ENCODE measurements around the gene FBXL7. TPM values are rescaled to one million over a fixed set of nuclear protein-coding genes. Genes with fewer than 3 reads are reported as not detected.
A peak's percentile ranks its signal among the peaks of the same experiment; 100 is the strongest.

The FBXL7 gene
- 10 to 100 TPM in 3 of 8 experiments, 1 to 10 TPM in 5; 2.9 to 12.8 (median 5.8) TPM for total RNA-seq

DNA sequence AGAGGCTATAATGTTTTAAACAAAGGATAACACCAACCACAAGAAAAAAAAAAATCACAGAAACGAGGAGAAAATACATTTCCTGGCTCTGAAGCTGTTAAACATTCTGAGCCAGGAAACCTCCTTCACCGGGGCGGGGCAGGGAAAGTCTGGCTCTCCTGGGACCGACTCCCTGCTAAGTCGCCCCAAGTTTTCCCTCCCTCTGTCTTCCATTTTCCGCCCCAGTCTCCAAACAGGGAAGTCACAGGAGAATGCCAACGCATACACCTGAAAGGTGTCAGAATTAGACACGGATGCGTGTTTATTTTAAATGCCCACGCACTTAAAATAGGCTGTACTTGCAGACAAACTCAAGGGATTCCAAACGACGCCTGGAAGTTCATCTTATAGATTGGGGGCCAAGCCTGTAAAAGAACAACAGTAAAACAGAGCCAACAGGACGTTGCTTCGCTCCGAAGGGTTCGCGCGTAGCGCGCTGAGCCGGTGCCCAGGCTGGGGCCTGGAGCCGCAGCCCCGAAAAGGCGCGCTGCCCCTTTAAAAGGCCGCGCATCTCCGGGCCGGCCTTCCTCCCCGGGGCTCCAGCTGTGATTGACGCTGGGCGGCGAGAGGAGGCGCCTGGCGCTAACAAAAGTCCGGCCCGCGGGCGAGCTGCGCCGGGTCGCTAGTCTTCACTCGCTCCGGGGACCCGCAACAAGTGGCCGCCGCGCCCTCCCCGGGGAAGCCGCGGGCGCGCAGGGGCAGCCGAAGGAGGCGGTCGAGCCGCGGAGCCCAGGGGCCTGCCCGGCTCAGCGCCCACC lies at the start of gene FBXL7:
TSS of gene FBXL7 (plus strand) at position 653 of the 797 bp plus-strand sequence.
- peak within 1 kb of the TSS in 1 of 2 donors; percentile 14 for H3K27ac ChIP-seq
- in situ Hi-C loops (cut with MboI; ENCODE audit: low pct_unique_long_range_greater_than_20kb in 2 of 9, low sequenced_read_pairs in 9 of 9, unreplicated experiment in 9 of 9), result loop anchor here in 1 of 9 experiments (25.0 kb wide), 1 partner anchor 288 kb away; no protein-coding TSS in a partner anchor
- WGBS, 10 experiments, result 0 to 7% (median 0%) methylated on average over 1 to 28 of the region's 60 CpGs; no CpG with 5 or more reads in 1 of the 10 experiments
- H3K4me1 ChIP-seq (replicated peaks in 1 of 2), result peaks cover 13 to 20% of the 10 kb centered on the region in 2 donors
- H3K4me3 ChIP-seq, result peak within 1 kb of the TSS; percentile 48 to 83 (median 68)
- ATAC-seq (replicated peaks in 6 of 8), result peak; percentile 78 to 85 (median 83)

GRCh38 chr5:15450473-15450872 lies 49.5 kb upstream of the FBXL7 start:
- 53 to 98% (median 81%) methylated on average over 1 to 8 of the region's 11 CpGs; no CpG with 5 or more reads in 4 of the 10 experiments for WGBS, 10 experiments
- ATAC-seq (replicated peaks in 6 of 8), result no peak
- no peak overlapping the region for H3K27ac ChIP-seq
- in situ Hi-C loops (cut with MboI; ENCODE audit: low pct_unique_long_range_greater_than_20kb in 2 of 9, low sequenced_read_pairs in 9 of 9, unreplicated experiment in 9 of 9), result loop anchor here in 3 of 9 experiments (25.0 kb wide), 3 partner anchors 337 to 987 kb away; no protein-coding TSS in a partner anchor
- no peak overlapping the region for H3K4me3 ChIP-seq
- H3K4me1 ChIP-seq (replicated peaks in 1 of 2), result no peaks in the 10 kb centered on the region

DNA sequence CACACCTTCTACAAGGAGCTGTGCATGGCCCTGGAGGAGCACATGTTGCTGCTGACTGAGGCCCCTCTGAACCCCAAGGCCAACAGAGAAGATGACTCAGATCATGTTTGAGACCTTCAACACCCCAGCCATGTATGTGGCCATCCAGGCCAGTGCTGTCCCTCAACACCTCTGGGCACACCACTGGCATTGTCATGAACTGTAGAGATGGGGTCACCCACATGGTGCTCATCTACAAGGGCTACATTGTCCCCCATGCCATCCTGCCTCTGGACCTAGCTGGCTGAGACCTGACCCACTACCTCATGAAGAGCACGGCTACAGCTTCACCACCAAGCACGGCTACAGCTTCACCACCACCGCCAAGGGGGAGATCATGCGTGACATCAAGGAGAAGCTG lies 49.0 kb upstream of the FBXL7 start:
- in situ Hi-C loops (cut with MboI; ENCODE audit: low pct_unique_long_range_greater_than_20kb in 2 of 9, low sequenced_read_pairs in 9 of 9, unreplicated experiment in 9 of 9), result loop anchor here in 3 of 9 experiments (25.0 kb wide), 3 partner anchors 336 to 986 kb away; no protein-coding TSS in a partner anchor
- no peak for ATAC-seq (replicated peaks in 6 of 8)
- H3K4me1 ChIP-seq (replicated peaks in 1 of 2), result no peaks in the 10 kb centered on the region
- H3K4me3 ChIP-seq, result no peak overlapping the region
- no peak overlapping the region for H3K27ac ChIP-seq
- WGBS, 10 experiments, result 83 to 100% (median 100%) methylated on average over 1 to 2 of the region's 4 CpGs; no CpG with 5 or more reads in 7 of the 10 experiments

DNA sequence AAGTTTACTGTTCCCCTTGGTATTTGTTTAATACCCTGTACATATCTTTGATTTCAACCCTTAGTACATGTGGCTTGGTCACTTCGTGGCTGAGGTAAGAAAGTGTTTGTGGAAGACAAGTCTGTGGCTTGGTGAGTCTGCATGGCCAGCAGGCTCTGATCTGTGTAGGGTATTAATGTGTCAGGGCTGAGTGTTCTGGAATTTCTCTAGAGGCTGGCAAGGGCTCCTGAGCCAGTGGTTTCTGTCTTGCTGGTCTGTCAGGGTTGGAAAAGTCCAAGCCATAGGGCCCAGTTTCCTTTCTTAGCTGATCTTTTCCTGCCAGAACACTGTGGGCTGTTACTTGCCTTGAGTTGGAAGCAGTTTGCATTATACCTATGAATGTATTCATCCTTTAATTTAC lies 48.0 kb upstream of the FBXL7 start:
- Histone ChIP-seq H3K4me3 (no peak overlapping the region), H3K4me1 (replicated peaks in 1 of 2) (no peaks in the 10 kb centered on the region), H3K27ac (no peak overlapping the region)
- in situ Hi-C loops (cut with MboI; ENCODE audit: low pct_unique_long_range_greater_than_20kb in 2 of 9, low sequenced_read_pairs in 9 of 9, unreplicated experiment in 9 of 9), result loop anchor here in 3 of 9 experiments (25.0 kb wide), 3 partner anchors 335 to 985 kb away; no protein-coding TSS in a partner anchor
- WGBS, 10 experiments, result 0 to 73% (median 47%) methylated on average over 1 of the region's 1 CpG; no CpG with 5 or more reads in 6 of the 10 experiments
- no peak for ATAC-seq (replicated peaks in 6 of 8)

GRCh38 chr5:15452781-15453180 lies 47.2 kb upstream of the FBXL7 start:
- ATAC-seq (replicated peaks in 6 of 8), result peak in 2 of 8 experiments; percentile 28 to 38
- H3K27ac ChIP-seq, result no peak overlapping the region
- in situ Hi-C loops (cut with MboI; ENCODE audit: low pct_unique_long_range_greater_than_20kb in 2 of 9, low sequenced_read_pairs in 9 of 9, unreplicated experiment in 9 of 9), result loop anchor here in 3 of 9 experiments (25.0 kb wide), 3 partner anchors 335 to 985 kb away; no protein-coding TSS in a partner anchor
- H3K4me1 ChIP-seq (replicated peaks in 1 of 2), result no peaks in the 10 kb centered on the region
- 40 to 80% methylated on average over 1 of the region's 1 CpG; no CpG with 5 or more reads in 8 of the 10 experiments for WGBS, 10 experiments
- H3K4me3 ChIP-seq, result no peak overlapping the region

- no peak for ATAC-seq (replicated peaks in 6 of 8)
- WGBS, 10 experiments, result 8 to 86% (median 65%) methylated on average over 1 of the region's 1 CpG
- Histone ChIP-seq H3K4me1 (replicated peaks in 1 of 2) (no peaks in the 10 kb centered on the region), H3K27ac (no peak overlapping the region), H3K4me3 (no peak overlapping the region)
- in situ Hi-C loops (cut with MboI; ENCODE audit: low pct_unique_long_range_greater_than_20kb in 2 of 9, low sequenced_read_pairs in 9 of 9, unreplicated experiment in 9 of 9), result loop anchor here in 3 of 9 experiments (25.0 kb wide), 3 partner anchors 328 to 978 kb away; no protein-coding TSS in a partner anchor
Measured at GRCh38 chr5:15459200-15459599, 40.8 kb upstream of the FBXL7 start.

DNA sequence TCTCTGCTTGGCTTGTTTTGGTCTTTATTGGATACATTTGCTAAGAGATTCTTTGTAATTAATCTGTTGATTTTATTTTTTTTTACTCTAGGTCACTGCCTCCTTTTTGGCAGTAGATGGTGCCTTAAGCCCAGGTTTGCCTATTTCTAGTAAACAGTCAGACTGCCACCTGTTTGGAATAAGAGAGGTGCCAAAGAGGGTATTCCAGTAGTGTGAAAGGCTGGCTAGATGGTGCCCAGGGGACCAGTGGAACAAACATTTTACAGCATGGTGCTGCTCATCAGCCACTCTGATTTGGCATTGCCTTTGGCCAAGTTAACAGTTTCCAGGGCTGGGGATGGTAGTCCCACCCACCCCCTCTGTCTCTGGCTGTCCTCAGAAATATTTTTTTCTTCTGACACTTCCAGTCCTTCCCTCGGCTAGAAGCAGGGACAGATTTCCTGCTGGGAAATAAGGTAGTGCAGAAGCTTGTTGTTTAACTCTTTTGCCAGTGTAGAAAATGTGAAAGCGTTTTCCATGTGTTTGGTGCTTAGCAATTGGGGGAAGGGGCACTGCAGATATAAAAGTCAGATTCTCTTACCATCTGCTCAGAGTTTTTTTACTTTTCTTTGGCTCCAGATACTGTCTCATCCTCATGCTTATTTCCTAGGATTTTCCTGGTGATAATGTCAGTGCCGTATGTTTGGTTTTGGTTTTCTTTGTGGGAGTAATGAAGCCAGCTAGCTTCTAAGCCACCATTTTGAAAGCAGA lies 36.6 kb upstream of the FBXL7 start:
- Histone ChIP-seq H3K27ac (no peak overlapping the region), H3K4me1 (replicated peaks in 1 of 2) (peaks cover 0 to 5% of the 10 kb centered on the region in 2 donors), H3K4me3 (no peak overlapping the region)
- in situ Hi-C loops (cut with MboI; ENCODE audit: low pct_unique_long_range_greater_than_20kb in 2 of 9, low sequenced_read_pairs in 9 of 9, unreplicated experiment in 9 of 9), result loop anchor here in 3 of 9 experiments (25.0 kb wide), 3 partner anchors 324 to 974 kb away; no protein-coding TSS in a partner anchor
- ATAC-seq (replicated peaks in 6 of 8), result peak in 2 of 8 experiments; percentile 35 to 69
- WGBS, 10 experiments, result 26 to 100% (median 80%) methylated on average over 1 to 3 of the region's 3 CpGs; no CpG with 5 or more reads in 2 of the 10 experiments

GRCh38 chr5:15472116-15472515 lies 27.9 kb upstream of the FBXL7 start:
- 55 to 100% (median 93%) methylated on average over 1 to 8 of the region's 8 CpGs for WGBS, 10 experiments
- in situ Hi-C loops (cut with MboI; ENCODE audit: low pct_unique_long_range_greater_than_20kb in 2 of 9, low sequenced_read_pairs in 9 of 9, unreplicated experiment in 9 of 9), result loop anchor here in 3 of 9 experiments (25.0 kb wide), 3 partner anchors 315 to 965 kb away; no protein-coding TSS in a partner anchor
- Histone ChIP-seq H3K4me3 (no peak overlapping the region), H3K27ac (no peak overlapping the region), H3K4me1 (replicated peaks in 1 of 2) (peaks cover 0 to 13% of the 10 kb centered on the region in 2 donors)
- ATAC-seq (replicated peaks in 6 of 8), result no peak

GRCh38 chr5:15474143-15474719 lies 25.7 kb upstream of the FBXL7 start:
- Histone ChIP-seq H3K4me3 (no peak overlapping the region), H3K27ac (no peak overlapping the region), H3K4me1 (replicated peaks in 1 of 2) (peaks cover 0 to 4% of the 10 kb centered on the region in 2 donors)
- ATAC-seq (replicated peaks in 6 of 8), result no peak
- in situ Hi-C loops (cut with MboI; ENCODE audit: low pct_unique_long_range_greater_than_20kb in 2 of 9, low sequenced_read_pairs in 9 of 9, unreplicated experiment in 9 of 9), result loop anchor here in 3 of 9 experiments (25.0 kb wide), 3 partner anchors 313 to 963 kb away; no protein-coding TSS in a partner anchor

GRCh38 chr5:15475367-15475766 lies 24.6 kb upstream of the FBXL7 start:
- WGBS, 10 experiments, result 34 to 95% (median 75%) methylated on average over 3 to 7 of the region's 7 CpGs
- Histone ChIP-seq H3K27ac (no peak overlapping the region), H3K4me1 (replicated peaks in 1 of 2) (peaks cover 0 to 4% of the 10 kb centered on the region in 2 donors), H3K4me3 (no peak overlapping the region)
- in situ Hi-C loops (cut with MboI; ENCODE audit: low pct_unique_long_range_greater_than_20kb in 2 of 9, low sequenced_read_pairs in 9 of 9, unreplicated experiment in 9 of 9), result no loop called here
- peak in 3 of 8 experiments; percentile 59 to 71 (median 60) for ATAC-seq (replicated peaks in 6 of 8)

DNA sequence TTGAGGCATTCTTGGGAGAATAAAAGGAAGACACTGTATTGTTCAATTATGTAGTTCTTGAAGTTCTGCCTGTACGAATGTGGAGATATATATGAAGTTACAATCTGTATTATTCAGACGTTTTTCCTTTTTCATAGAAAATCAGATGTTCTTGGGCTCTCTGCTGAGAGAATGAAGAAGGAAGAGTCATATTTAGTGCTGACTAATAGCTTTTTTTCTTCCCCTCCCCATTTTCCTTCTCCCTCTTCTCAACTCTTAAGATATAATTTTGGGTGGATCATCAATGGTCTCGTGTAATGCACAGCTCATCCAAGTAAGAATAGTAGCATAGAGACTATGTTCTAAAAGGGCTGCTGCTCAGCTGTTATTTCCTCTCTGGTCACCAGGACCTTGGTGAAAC lies 23.0 kb upstream of the FBXL7 start:
- Histone ChIP-seq H3K4me1 (replicated peaks in 1 of 2) (peaks cover 0 to 4% of the 10 kb centered on the region in 2 donors), H3K27ac (no peak overlapping the region), H3K4me3 (no peak overlapping the region)
- WGBS, 10 experiments, result 21 to 98% (median 90%) methylated on average over 2 to 3 of the region's 3 CpGs; no CpG with 5 or more reads in 1 of the 10 experiments
- in situ Hi-C loops (cut with MboI; ENCODE audit: low pct_unique_long_range_greater_than_20kb in 2 of 9, low sequenced_read_pairs in 9 of 9, unreplicated experiment in 9 of 9), result no loop called here
- no peak for ATAC-seq (replicated peaks in 6 of 8)

- Histone ChIP-seq H3K27ac (no peak overlapping the region), H3K4me3 (no peak overlapping the region), H3K4me1 (replicated peaks in 1 of 2) (peaks cover 3 to 4% of the 10 kb centered on the region in 2 donors)
- WGBS, 10 experiments, result 20 to 94% (median 57%) methylated on average over 1 to 2 of the region's 2 CpGs; no CpG with 5 or more reads in 3 of the 10 experiments
- ATAC-seq (replicated peaks in 6 of 8), result no peak
- in situ Hi-C loops (cut with MboI; ENCODE audit: low pct_unique_long_range_greater_than_20kb in 2 of 9, low sequenced_read_pairs in 9 of 9, unreplicated experiment in 9 of 9), result no loop called here
Measured at GRCh38 chr5:15480436-15480835, 19.5 kb upstream of the FBXL7 start.

All from motor neuron (in vitro differentiated cells).